Measurements from ENCODE around the gene IL1RL1.

GRCh38 chr2:102391565-102391964, 80.2 kb downstream of the IL1RL1 start:
- no peak for TF ChIP-seq CTCF (IDR thresholded peaks at IDR 0.05)
- no peak for TF ChIP-seq POLR2AphosphoS5 (IDR thresholded peaks at IDR 0.05)
- TF ChIP-seq EP300 (IDR thresholded peaks at IDR 0.05), result no peak

Measured in suprapubic skin (tissue), 4 donors.